GM18499 (cell line): ENCODE results near the gene MCF2L.
"Not testable (repeated sequence)": the region's sequence is repeated elsewhere in the genome, so short reads cannot be mapped to it uniquely, and the experiment has no call there.

Experiments used
- ATAC-seq: cut with Tn5 transposase; IDR thresholded peaks from one replicate; pipeline ENCODE4 v1.9.1; 2021; ENCODE audit warnings: moderate number of reproducible peaks; ENCODE audit not compliant: insufficient read depth, unreplicated experiment

MCF2L gene

DNA sequence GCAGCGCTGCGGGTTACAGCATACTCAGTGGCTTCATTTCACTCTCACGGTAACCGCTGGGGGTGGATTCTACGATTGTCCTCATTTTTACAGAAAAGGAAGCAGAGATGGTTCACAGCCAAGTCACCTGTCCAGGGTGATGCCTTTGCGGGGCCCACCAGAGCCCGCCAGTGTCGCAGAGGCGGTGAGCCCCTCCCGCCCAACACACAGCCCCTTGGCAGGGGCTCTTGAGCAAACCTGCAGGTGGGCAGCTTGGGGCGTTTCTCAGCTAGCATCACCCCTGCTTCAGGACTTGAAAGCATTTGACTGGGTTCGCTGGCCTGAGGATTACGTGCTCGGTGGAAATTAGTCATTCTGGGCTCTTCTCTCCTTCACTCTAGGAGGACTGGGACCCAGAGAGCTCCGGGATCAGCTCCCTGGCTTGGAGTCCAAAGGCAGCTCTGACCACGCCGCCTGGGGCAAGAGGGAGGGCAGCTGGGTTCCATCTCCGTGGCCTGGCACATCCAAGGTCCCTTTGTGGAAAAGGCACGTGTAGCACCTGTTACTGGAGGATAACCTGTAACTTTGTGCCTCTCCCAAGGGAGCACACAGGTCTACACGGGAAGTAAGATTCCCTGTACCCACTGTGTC, 74.1 kb downstream of the MCF2L start:
- no peak for ATAC-seq

DNA sequence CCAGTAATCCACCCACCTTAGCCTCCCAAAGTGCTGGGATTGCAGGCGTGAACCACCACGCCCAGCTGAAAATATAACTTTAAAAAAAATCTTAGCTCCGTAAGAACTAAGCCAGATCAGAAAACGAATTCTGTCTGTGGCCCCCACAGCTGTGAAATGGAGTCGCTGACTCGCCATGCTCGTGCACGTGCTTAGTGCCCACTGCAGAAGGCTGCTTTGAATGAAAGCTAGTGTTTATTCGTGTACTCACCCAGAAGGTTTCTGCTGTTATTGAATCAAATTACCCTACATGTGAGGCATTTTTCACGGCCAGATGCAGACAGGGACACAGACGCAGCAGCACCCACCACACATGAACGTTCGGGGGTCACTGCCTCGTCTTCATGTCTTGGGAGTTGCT, 74.9 kb downstream of the MCF2L start:
- no peak for ATAC-seq

DNA sequence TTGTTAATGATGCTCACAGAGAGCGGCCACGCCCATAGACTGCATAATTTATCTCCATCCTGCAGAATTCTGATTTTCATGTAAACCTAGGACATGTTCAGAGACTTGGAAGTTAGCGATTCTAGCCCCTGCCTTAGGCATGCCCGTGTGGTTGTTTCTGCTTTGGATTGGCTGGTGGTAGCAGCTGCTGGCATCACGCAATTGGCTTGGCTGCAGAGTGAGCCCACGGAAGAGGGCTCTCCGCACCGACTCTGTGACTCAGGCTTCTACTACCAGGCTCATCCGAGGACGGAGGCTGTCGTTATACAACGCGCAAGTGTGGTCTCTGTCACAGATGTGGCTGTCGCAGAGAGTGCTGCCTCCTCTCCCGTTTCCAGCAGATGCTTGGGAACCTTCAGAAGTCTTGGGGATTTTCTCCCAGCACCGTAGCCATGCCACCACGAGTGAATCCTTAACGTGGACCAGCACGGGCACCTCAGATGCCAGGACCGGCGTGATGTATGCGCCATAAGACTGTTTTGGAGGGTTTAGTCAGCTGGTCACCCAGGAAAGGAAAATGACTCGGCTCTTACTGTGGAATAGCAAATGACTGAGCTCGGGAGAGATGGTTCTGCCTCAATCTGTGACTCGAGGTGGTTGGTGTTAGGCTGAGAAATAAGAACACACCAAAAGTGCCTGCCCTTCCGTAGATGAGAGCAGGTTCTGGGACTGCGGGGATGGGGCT, 75.5 kb downstream of the MCF2L start:
- no peak for ATAC-seq

DNA sequence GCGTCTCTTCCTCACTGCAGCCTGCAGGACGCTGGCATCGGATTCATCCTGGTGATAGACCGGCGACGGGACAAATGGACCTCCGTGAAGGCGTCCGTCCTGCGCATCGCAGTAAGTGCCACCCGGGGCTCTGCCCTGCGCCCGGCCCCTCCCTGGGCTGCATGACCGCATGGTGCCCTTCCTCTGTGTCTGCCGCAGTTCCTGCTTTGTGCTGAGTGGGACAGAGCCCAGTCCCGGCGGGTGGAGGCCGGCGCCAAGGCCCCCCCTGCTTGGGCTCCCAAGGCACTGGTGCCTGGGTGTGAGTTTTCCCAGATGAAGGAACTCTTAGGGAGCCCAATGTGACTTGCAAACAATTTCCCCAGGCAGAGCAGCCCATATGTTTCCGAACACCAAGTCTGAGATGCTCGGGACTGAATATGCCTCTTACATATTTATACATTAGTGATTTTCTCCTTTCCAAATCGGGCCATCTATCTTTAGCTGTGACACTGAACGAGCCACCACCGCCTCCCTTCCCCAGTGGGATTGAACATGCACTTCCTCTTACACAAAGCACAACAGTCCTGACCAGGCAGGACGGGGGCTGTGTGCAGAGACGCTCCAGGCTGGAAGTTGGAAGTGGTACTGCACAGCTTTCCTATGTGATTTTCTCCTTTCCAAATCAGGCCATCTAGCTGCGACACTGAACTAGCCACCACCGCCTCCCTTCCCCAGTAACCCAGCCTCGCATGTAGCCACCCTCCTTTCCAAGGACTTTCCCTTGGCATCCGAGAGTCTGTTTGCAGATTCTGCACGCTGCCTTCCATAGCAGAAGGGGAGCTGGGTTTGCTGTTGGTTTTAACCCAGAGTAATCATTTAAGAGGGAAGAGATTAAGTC, 76.5 kb downstream of the MCF2L start:
- no peak for ATAC-seq

DNA sequence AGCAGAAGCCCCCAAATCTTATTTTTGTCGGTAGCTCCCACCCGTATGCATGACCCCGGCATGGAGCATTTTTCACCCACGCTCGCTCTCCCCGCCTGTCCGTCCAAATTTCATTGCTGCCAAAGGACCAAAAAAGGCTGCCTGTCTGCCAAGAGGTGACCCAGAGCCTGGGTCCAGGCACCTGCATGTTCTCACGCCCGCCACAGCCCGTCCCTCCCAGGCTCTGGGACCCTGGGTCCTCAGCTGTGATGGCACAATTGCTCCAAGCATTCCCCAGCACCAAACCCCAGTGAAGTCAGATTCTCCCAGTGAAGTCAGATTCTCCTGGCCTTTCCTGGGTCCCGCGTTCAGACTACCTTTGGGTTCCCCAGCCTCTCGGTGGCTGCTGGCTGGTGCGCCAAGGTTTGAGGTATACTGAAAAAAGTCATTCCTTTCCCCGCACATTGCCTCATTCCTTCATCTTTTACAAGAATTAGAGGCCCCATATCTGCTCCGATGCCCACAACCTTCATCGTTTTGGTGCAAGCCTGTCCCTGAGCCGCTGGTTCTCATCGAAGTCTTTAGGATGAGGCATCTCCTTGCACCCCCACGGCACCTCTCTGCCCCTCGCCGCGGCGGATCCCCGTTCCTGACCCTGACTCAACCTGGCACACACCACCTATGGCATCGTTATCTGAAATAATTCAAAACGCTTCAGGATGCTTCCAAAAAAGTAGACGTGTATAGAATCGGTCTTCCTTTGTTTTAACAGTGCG, 77.3 kb downstream of the MCF2L start:
- ATAC-seq, result no peak

DNA sequence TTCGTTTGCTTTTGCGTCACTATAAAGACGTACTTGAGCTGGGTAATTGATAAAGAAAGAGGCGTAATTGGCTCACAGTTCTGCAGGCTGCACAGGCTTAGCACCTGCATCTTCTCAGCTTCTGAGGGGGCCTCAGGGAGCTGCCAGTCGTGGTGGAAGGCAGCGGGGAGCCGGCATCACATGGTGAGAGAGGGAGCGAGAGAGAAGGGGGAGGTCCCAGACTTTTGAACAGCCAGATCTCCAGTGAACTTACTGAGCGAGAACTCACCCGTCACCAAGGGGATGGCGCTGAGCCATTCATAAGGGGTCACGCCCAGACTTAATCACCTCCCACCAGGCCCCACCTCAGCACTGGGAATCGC, 77.8 kb downstream of the MCF2L start:
- ATAC-seq, result no peak

DNA sequence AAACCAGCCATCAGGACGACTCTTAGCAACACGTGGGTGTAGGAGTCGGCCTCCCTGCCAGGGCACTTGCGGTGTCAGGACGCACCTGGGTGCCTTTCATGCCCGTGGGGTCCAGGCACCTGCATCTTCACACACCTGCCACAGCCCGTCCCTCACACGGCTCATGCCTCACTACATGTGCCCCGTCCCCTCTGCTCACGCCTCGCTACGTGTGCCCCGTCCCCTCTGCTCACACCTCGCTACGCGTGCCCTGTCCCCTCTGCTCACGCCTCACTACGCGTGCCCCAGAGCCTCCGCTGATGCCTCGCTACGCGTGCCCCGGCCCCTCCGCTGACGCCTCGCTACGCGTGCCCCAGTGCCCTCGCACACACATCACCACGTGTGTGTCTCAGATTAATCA, 78.6 kb downstream of the MCF2L start:
- ATAC-seq, result no peak

GRCh38 chr13:113048766-113049165, 79.8 kb downstream of the MCF2L start:
- ATAC-seq, result no peak

- no peak for ATAC-seq
Observed at GRCh38 chr13:113049521-113049941, 80.5 kb downstream of the MCF2L start.

DNA sequence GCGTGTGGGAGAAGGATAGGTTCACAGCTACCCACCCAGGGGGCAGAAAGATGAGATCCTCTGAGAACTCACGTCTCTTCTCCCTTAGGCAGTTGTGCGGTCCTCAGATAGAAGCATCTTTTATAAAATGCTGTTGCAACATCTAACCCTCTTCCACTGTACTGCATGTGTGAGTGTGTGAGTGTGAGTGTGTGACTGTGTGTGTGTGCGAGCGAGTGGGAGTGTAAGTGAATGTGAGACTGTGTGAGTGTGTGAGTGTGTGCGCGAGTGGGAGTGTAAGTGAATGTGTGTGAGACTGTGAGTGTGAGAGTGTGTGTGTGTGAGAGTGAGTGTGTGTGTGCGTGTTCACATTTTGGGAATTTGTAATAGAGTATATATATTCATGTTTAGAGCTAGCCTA, 81.0 kb downstream of the MCF2L start:
- ATAC-seq, result no peak

DNA sequence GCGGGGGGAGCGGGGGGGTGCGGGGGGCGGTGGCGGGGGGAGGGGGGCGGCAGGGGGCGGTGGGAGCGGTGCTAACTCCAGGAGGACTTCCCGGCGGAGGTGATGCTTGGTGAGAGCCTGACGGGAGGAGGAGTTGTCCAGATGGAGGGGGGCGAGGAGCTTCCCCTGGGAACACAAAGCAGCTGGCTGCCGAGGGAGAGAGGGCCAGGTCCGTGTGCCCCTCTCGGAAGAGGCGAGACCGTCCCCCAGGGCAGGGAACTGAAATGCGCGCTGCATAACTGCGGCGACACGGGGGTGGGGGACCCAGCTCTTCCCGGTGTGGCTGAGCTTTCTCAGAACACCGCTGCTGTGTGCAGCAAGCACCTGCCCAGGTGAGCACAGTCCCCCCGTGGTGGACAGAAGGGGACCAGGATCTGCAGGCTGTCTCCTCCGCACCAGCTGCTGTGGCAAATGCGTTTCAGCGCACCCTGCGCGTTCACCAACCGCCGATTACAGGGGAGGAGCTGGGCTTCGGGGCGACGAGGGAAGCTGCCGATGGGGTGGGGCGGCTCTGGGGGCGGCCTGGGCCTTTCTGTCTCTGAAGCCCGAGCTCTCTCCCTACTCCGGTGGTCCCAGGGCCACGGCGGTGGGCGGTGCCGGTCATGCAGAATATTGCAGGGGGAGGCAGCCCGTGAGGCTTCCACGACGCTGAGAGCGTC, 81.9 kb downstream of the MCF2L start:
- no peak for ATAC-seq

DNA sequence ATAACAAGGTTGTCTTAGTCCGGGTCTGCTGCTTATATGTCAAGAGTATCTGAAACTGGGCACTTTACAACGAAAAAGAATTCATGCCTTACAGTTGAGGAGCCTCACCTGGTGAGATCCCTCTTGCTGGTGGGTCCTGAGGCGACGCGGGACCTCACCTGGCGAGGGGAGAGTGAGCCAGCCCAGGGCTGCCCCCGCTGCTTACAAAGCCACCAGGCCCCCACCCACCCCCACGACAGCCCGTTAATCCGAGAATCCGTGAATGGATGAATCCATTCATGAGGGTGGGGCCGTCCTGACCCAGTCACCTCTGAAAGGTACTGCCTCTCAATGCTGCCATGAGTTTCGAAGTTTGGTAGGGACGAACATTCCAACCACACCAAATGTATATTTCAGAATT, 82.6 kb downstream of the MCF2L start:
- no peak for ATAC-seq

DNA sequence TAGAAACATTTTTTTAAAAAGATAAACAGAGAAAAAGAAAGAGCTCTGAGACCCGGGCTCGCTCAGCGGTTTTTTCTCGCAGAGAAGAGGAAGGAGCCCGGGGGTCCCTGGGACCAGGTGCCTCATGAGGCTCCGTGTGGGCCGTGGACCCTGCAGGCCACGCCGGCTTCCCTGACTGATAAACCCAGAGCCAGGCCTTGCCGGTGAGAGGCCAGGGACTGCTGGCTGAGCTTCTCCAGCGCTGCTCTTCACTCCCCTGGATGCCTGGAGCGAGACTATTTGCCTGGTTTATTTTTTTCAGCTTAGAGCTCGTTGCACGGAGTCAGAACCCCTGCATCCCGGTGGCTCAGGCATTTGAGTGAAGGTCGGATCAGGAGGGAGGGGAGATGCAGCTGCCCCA, 83.2 kb downstream of the MCF2L start:
- ATAC-seq, result no peak

DNA sequence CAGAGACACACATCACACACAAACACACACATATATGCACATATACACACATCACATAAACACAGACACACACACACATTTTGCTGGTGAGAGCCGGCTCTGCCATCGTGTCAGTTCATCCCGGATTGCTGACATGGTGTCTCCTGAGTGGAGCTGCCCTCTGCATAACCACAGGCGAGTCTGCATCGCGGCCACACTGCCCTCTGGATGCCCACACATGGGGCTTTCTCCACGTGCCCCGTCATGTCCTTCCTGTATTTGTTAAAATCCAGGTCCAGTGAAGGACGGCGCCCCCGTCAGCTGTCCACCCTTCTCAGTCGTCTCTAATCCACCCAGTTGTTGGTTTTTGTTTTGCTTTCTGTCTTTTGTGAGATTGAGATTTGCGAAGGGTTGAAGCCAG, 84.0 kb downstream of the MCF2L start:
- ATAC-seq, result no peak

GRCh38 chr13:113053376-113053775, 84.4 kb downstream of the MCF2L start:
- ATAC-seq, result no peak

DNA sequence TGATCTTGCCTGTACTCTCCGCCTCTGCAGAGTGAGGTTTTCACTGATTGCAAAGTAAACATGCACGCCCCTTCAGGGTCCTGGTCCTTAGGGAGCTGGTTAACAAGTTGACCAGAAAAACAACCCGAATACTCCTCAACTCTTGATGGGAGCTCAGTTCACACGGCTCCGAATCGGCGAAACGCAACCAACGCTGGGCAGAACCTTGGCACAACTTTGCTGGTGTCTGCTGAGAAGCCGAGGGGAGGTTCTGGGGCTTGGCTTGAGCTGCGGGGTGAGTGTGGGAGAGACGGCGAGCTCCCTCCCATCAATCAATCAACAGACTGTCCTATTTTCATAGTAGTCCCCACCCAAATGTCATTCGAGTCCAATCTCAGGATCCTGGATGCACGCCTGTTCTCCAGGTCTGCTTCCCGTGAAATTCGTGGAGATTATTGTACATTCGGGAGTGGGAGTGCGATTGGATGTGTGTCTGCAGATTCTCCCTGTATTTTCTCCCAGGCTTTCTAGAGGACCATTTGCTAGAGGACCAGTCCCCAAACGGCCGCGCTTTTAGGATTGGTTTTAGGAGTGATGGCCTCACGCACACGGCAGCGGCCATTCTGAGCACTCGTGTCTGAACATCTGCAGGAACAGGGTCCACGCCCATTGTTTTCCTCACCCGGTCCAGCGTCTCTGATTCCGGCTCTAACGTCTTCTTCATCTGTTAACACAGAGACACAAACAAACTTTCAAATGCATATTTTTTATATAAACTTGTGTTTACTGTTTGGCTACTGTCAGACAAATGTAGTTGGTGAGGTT, 85.0 kb downstream of the MCF2L start:
- ATAC-seq, result no peak

DNA sequence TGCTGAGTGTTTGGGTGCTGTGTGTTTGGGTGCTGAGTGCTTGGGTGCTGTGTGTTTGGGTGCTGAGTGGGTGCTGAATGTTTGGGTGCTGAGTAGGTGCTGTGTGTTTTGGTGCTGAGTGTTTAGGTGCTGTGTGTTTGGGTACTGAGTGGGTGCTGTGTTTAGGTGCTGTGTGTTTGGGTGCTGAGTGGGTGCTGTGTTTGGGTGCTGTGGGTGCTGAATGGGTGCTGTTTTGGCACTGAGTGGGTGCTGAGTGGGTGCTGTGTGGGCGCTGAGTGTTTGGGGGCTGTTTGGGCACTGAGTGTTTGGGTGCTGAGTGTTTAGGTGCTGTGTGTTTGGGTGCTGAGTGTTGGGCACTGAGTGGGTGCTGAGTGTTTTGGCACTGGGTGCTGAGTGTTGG, 88.1 kb downstream of the MCF2L start:
- ATAC-seq, result no peak

- ATAC-seq, result not testable (repeated sequence)
Observed at GRCh38 chr13:113057559-113057958, 88.5 kb downstream of the MCF2L start.
